PFSK-1 (cell line): Measurements from ENCODE around the gene JOSD1.

ENCODE experiments used
- POLR2AphosphoS5 ChIP-seq: IDR thresholded peaks from 2 replicates; pipeline ENCODE4 v1.6.1; 2012; ENCODE audit warnings: low read depth, mild to moderate bottlenecking, control low read depth, low read length, moderate library complexity
- TAF1 ChIP-seq: IDR thresholded peaks from 2 replicates; pipeline ENCODE4 v1.6.1; 2012; ENCODE audit warnings: low read length, control low read depth, borderline replicate concordance; ENCODE audit not compliant: insufficient read depth

DNA sequence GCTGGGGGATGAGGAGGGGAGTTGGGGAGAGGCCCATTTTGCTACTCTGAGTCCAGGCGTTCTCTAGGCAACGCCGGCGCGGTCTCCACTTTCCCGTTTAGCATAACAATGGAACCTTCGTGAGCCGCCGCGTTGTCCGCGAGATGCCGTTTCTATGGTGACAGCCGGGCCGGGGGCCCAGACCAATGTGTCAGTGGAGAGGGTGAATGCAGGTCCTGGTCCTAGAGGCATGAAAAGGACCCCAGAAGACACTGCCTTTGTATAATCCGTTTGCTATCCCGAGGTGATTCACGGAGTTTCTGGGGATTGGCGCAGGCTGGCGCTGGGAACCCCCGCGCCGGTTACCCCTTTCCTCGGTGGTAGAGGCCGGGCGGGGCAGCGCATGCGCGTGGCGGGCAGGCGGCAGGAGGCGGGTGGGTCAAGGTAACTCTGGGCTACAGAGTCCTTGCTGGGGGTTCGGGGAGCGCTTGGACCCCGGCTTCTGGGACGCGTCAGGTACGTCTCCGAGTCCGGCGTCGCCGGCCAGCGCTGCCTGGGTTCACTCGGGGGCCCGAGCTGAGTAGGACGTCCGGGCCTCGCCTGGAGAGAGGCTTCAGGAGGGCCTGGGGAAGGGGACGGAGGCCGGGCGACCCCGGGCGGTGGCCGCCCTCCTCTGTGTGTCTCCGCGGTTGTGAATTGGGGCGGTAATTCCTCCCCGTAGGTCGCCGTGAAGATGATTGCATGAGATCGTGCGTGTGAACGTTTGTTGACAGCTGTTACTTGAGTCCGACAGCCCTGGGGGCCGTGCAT lies 44.3 kb downstream of the JOSD1 start, which contains the start of the genes CBY1 and FAM227A:
- TF ChIP-seq TAF1 (peak; percentile 31; the same call in 1 of the 2 replicates), POLR2AphosphoS5 (peak; percentile 44; the same call in 1 of the 2 replicates)
